GM18873 (cell line): ENCODE measurements around the gene ZMYND19.
"Not testable (repeated sequence)": the region's sequence is repeated elsewhere in the genome, so short reads cannot be mapped to it uniquely, and the experiment has no call there.

ENCODE experiments used
- ATAC-seq: cut with Tn5 transposase; IDR thresholded peaks from one replicate; pipeline ENCODE4 v1.9.1; 2021; ENCODE audit warnings: mild to moderate bottlenecking, moderate library complexity, moderate number of reproducible peaks; ENCODE audit not compliant: unreplicated experiment, low FRiP score

ZMYND19 gene

DNA sequence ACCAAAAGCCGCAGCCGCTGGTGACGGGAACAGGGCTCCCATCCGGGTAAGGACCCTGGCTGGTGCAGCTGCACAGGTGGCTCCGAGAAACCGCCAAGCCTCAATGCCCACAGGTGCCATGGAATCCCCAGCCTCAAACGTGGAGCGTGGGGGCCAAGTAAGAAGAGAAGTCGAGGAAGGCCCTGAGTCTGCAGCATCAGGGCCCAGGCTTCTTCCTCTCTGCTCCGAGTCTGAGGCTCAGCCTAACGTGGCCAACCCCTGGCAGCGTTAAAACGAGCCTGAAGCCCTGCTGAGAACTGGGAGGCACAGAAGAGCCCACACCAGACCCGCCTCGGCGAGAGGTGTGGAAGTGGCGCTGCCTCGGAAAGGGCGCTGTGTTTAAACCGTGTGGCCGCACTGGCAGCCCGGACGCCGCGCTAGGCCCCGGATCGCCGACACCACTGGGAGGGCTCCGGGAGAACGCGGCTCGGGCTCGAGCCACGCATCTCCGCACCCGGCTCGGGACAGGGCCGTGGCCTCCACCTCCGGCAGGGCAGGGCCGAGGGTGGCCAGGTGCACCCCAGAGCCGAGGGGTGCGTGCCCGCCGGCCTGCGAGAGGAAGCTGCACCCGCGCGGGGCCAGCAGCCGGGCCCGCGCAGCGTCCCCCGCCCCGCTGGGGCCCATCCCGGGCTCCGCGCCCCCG, 730 bp downstream of the ZMYND19 start:
- ATAC-seq: no peak

GRCh38 chr9:137588891-137589290, 1.4 kb downstream of the ZMYND19 start:
- ATAC-seq: no peak

- ATAC-seq: no peak
Measured at GRCh38 chr9:137588311-137588710, 2.0 kb downstream of the ZMYND19 start.

DNA sequence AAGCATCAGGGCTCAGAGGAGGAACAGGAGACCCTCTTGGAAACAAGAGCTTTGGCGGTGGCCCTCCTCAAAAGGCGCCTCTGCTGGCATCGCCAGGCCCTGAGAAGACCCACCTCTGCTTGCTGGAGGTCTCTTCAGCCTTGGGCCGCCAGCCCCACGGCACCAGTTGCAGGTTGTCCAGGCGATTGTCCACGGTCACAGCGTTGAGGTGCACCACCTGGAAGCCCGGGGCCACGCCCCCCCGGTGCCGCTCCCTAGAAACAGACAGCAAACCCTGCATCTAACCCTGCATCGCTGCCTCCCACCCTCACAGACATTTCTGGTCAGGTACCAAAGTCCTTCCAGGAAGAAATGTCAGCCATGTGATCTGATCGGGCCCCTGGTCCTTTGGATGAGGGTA, 3.5 kb downstream of the ZMYND19 start:
- no peak for ATAC-seq

DNA sequence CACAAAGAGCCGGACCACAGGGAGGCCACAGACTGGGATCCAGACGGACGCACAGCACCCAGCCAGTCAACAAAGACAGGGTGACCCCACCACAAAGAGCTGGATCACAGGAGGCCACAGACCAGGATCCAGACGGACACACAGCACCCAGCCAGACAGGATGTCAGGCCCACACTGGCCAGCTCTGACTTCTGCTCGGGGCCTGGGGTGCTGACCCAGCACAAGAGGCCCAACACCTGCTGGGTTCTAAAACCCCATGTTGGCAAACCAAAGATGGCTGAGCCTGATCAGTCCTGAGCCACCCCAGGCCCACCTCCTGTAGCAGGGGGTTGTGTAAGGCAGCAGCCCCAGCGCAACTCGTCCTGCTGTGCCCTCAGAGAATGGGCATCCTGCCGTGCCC, 6.4 kb downstream of the ZMYND19 start:
- ATAC-seq: no peak

- no peak for ATAC-seq
Measured at GRCh38 chr9:137583347-137583746, 7.0 kb downstream of the ZMYND19 start.

DNA sequence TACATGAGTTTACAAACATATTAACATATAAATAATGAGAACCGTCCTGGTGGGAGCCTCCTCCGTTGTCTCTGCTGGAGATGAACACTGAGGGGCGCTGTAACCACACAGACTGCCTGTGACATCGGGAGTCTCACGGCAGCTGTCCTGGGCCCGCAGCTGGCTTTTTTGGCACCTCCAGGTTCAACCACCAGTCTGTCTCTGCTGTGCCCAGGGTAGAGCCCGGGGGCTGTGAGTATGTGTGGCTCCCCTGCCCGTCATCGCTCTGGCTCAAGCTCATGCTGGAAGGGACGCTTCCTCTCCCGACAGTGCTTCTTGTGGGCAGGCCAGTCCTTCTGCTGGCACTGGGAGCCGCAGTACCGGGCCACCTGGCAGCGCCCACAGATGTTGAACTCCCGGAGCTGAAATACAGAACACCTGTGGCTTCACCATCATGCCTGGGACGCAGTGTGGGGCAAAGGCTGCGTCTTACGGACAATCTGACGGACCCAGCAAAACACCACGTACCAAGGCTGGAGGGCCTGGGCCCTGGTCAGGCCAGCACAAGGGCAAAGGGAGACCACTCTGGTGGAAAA, 7.9 kb downstream of the ZMYND19 start:
- ATAC-seq: no peak

- no peak for ATAC-seq
Measured at GRCh38 chr9:137581361-137582285, 8.7 kb downstream of the ZMYND19 start.

DNA sequence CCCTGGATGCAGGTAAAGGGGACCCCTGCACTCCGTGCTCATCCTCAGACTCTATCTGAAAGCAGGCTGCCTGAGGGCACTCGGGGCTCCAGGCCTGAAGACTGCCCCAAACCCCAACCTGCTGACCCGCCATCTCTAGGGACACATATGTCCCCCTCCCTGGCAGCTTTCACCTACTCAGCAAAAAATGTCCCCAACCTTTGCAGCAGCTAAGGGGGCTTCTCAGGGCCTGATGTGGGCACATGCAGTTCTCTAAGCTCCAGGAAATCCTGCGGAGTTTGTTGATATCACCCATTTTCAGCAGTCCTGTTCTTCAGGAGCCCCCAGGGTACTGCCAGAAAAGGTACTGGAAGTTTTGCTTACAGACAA, 9.4 kb downstream of the ZMYND19 start:
- ATAC-seq: no peak

DNA sequence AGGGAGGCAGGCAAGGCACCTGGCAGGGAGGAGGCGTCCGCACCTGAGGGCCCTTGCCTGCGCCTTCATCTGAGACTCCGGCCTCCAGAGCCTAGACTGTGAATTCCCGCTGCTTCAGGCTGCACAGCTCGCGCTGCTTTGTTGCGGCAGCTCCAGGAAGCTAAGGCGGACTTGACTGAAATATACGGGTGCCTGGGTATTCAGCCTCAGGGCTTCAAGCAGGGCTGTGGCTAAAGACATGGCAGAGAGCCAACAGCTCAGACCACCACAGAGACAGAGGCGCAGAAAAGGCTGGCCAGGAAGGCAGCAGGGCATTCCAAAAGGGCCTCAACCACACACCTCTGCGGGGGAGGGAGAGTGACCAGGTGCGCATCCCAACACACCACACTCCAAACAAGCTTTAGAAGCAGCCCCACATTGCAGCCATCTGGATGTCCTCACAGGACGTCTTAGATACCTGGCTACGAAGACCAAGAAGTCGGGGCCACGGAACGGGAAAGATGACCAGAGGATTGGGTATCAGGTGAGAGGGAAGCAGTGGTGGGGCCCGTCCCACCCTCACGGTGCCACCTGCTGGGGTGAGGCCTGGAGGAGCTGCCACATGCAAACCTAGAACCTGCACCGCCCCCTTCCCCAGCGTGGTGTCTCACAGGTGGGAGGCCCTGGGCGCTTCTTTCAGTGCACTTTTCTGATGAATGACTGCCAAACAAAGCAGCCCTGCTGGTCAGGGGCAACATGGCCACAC, 9.9 kb downstream of the ZMYND19 start:
- no peak for ATAC-seq

DNA sequence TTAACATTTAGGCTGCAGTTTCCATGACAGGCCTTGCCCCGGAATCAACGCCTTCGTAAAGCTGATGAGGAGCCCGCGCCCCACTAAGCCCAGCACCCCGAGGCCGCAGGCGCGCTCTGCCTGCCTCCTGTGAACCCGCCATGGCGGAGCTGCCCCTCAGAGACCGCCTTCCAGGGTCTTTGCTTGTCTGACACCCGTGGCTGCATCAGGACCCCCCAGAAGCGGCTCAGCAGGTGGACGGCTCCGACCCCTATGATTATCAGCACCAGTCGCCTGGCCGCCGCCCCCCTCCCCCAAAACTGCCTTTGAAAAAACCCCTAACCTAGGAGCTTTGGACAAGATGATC, 11.1 kb downstream of the ZMYND19 start:
- no peak for ATAC-seq

- peak; percentile 73 for ATAC-seq
Measured at GRCh38 chr9:137578518-137579258, 11.6 kb downstream of the ZMYND19 start, which contains the start of gene DPH7. TSS of gene DPH7 (minus strand) at chr9:137578925. CDS start at chr9:137578777, 148 bp downstream.

GRCh38 chr9:137575716-137576411, 14.4 kb downstream of the ZMYND19 start:
- ATAC-seq: no peak

DNA sequence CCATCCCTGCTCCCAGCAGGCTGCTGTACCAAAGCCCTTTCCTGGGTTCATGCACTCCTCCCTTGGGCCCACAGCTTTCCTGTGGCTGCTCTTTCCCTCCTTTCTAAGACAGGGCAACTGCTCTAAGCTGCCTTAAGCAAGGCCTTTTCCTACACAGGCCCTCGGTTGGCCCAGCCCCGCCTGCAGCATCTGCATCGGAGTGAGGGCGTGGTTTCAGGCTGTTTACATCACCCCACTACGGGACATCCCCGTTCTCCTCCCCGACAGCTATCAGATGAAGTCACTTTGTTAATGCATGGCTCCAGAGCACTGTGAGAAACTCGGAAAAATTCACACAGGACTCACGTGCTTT, 15.0 kb downstream of the ZMYND19 start:
- no peak for ATAC-seq

DNA sequence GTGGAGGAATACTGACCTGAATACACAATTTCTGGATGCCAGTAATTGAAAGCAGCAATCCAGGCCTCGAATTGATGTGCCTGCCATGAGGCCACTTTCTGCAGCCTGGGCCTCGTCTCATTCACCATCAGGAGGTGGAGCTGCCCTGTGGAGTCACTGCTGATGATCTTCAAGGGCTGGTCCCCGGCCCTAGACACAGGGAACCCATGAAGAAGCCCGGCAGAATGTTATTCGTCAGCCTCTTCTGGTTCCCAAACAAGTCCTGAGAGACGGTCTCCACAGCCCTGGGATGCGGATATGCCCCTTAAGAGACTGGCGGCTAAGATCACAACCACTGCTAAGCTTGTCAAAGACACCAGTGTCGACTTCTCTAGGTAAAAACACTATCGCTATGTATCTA, 16.1 kb downstream of the ZMYND19 start:
- no peak for ATAC-seq

- ATAC-seq: no peak
Measured at GRCh38 chr9:137570566-137570965, 19.7 kb downstream of the ZMYND19 start.

DNA sequence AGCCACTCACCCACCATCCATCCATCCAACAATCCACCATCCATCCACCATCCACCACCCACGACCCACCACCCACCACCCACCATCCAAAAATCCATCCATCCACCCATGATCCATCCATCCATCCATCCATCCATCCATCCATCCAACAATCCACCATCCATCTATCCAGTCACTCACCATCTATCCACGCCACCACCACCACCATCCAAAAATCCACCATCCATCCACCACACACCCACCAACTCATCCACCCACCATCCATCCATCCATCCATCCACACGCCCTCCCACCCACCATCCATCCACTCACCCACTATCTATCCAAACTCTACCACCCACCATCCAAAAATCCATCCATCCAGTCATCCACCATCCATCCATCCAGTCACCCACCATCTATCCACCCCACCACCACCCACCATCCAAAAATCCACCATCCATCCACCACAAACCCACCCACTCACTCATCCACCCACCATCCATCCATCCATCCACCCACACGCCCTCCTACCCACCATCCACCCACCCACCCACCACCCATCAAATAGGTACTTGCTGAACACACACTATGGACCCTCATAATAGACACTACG, 20.6 kb downstream of the ZMYND19 start:
- no peak for ATAC-seq

DNA sequence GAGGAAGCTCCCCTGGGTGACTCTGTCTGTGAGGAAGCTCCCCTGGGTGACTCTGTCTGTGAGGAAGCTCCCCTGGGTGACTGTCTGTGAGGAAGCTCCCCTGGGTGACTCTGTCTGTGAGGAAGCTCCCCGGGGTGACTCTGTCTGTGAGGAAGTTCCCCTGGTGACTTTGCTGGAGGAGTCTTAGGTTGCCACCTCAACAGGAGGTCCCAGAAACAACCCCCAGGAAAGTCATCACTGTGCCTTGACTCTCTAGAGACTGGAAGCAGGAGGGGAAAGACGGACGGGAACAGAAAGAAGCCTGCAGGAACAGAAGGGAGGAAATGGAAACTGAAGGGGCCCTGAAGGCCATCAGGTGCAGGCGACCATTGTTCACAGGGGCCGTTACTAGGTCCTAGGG, 21.9 kb downstream of the ZMYND19 start:
- not testable (repeated sequence) for ATAC-seq

- no peak for ATAC-seq
Measured at GRCh38 chr9:137564817-137565411, 25.4 kb downstream of the ZMYND19 start.
